GM21723 (cell line): Measurements from ENCODE around the gene KIT.
"Not testable (repeated sequence)": the region's sequence is repeated elsewhere in the genome, so short reads cannot be mapped to it uniquely, and the experiment has no call there.

Source experiments
- ATAC-seq: cut with Tn5 transposase; IDR thresholded peaks from one replicate; pipeline ENCODE4 v1.9.1; 2021; ENCODE audit warnings: mild to moderate bottlenecking, moderate library complexity; ENCODE audit not compliant: unreplicated experiment

KIT gene

GRCh38 chr4:54657551-54658251 lies at the start of gene KIT:
TSS of gene KIT (plus strand) at chr4:54657957. CDS start at chr4:54658015, 58 bp downstream.
- no peak for ATAC-seq

DNA sequence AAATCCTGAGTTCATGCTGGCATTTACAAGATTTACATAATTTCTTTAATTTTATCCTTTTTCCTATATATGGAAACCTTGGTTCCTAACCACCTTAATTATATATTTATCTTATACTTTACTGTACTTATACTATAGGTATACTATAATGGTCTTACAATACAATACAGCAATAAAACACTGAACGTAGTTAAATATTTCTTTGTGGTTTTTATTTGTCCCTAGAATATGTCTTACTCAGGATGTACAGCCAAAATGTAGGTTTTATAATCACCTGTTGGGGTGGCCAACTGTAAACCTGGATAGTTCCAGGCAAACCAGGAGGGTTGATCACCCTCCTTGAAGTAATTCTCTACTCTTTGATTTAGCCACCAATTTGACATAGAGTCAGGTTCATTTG lies 48.4 kb upstream of the KIT start:
- ATAC-seq: no peak

DNA sequence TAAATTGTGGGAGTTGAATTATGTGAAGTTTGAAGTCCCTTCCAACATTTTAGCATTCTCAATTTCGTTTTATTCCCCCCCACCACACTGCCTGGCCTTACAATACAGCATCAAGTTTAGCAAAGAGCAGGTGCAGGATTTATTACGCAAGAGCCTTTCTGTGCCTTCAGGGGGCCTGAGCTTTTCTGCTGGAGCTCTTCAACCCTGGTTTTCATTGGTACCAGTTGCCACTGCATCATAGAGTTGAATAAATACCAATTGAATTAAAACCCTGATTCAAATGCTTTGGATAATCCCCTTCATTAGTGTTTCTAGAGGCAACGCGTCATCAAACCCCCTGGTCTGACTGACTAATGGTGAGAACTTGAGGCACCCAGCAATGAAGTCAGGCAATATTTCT lies 43.6 kb upstream of the KIT start:
- no peak for ATAC-seq

- ATAC-seq: no peak
These were observed 37.0 kb upstream of the KIT start for GRCh38 chr4:54620773-54621172.

- no peak for ATAC-seq
These were observed 32.4 kb upstream of the KIT start for GRCh38 chr4:54625391-54625790.

DNA sequence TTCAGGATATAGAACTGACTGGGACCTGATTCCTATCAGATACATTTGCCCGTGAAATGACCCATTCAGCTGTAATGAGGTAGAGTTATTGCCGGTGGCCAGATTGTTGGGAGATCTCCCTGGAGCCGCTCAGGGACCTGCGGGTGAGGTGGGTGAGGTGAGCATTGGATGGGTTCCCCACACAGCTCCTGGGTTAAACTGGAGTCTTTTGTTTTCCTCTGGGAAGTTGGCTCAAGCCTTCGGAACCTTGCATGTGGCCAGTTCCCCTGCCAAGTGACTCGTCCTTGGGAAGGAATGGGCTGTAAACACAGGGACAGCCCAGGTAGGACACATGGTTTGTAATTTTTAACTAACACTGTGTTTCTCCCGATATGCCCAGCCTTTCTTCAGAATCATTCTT lies 31.6 kb upstream of the KIT start:
- ATAC-seq: no peak

- ATAC-seq: no peak
These were observed 25.2 kb upstream of the KIT start for GRCh38 chr4:54632537-54632936.

DNA sequence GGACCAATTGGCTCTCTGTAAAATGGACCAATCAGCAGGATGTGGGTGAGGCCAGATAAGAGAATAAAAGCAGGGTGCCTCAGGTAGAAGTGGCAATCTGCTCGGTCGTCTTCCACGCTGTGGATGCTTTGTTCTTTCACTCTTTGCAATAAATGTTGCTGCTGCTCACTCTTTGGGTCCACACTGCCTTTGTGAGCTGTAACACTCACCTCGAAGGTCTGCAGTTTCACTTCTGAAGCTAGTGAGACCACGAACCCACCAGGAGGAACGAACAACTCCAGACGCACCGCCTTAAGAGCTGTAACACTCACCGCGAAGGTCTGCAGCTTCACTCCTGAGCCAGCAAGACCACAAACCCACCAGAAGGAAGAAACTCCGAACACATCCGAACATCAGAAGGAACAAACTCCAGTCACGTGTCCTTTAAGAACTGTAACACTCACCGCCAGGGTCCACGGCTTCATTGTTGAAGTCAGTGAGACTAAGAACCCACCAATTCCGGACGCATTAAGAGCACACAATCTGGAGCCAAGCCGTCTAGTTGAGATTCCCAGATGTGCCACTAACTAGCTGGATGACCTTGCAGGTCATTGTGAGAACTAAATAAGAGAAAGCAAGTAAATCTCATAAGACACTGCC lies 24.5 kb upstream of the KIT start:
- ATAC-seq: not testable (repeated sequence)

DNA sequence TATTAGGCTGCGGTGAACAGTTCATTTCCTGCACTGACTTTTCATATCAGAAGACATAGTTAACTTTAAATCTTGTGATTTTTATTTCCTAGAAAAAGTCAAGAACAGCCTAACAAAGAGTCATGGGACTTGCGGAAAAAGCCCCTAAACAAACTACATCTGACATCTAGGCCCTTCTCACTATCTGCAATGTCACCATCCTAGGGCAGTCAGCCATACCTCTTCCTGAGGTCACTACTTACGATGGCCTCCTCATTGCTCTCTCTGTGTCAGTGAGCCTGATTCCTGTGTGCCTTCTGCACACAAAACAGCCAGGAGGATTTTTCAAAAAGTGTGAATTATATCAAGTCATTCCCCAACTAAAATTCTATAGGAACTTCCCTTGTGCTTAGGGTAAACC lies 22.4 kb upstream of the KIT start:
- ATAC-seq: no peak

GRCh38 chr4:54637325-54637724 lies 20.4 kb upstream of the KIT start:
- ATAC-seq: no peak

GRCh38 chr4:54641101-54641500 lies 16.7 kb upstream of the KIT start:
- ATAC-seq: not testable (repeated sequence)

DNA sequence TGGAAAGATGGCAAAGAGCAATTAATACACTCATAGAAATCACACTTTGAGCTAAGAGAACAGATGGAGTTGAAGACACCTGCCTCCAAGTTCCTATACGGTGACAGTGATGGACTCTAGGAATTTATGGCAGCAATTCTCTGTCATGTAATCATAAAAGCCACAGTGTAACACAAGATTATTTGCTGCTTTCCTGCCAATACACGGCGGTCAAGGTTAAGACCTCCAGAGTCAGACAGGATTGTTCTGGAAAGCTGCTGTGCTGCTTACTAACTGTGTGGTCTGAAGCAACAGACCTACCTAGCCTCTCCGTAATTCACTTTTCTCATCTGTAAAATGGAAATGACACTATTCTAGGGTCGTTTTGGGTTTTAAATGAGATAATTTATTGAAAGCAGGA lies 14.6 kb upstream of the KIT start:
- ATAC-seq: no peak

DNA sequence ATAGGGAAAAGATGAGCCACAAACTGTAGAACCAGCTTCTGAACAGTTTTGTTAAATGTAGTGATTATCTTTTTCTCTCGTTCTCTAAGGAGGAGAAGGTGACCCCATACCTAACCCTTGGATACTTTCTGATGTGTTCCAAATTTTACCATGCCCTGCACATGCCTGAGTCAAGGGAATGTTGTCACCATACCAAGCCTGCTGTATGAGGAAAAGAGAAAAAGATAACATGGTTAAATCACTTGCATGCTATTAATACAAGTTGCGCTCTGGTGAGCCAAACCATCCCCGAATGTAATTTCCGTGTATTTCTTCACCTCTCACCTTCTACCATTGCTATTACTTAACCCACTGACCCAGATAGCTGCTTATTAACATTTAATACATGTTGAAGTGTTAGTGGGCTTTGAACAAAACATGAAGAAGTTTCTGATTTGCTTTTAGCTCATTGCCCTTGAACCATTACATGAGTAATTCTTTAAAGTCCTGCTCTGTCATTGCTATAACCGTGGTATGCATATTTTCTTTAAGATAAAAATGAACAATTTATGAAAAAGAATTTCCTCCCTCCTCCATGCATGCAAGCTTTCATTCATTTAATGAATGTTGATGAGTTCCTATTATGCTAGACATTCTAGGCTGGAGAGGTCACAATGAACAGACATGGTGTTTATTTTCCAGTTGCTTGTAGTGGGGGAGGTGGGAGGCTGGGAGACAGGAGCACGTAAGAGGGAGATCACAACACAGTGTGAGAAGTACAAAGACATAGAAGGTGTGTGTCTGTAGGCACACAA lies 13.6 kb upstream of the KIT start:
- no peak for ATAC-seq

DNA sequence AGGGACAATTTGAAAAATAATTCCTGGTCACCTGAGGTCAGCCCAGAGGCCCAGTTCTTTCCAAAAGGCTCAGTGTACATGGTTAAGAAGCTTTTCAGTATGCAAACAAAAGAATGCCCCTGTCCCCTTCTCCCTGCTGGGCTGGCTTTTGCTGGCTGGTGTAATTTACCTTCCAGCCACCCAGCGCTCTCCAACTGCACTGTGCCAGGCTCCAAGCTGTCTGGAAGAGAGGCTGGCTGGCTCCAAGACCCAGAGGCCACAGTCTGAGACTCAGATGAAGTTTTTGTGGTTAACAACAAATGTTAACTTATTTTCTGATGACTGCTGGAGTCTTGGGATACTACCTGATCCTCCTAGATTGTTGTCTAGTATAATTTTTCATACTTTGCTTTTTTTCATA lies 11.9 kb upstream of the KIT start:
- ATAC-seq: no peak

- ATAC-seq: no peak
These were observed 10.7 kb upstream of the KIT start for GRCh38 chr4:54647070-54647469.

DNA sequence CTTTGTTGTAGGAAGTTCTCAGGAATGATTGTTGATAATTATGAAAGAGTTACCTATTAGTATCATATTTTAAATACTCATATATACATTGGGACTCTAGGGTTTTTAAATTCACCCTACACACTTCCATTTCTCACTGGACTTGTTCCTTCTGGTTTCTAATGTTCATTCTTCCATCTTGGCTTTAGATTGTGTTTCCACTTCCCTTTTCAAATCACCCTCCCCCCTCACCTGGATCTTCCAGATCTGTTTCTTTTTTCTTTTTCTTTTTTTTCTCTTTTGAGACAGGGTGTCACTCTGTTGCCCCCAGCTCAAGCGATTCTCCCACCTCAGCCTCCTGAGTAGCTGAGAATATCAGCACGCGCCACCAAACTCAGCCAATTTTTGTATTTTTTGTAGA lies 6.7 kb upstream of the KIT start:
- no peak for ATAC-seq

DNA sequence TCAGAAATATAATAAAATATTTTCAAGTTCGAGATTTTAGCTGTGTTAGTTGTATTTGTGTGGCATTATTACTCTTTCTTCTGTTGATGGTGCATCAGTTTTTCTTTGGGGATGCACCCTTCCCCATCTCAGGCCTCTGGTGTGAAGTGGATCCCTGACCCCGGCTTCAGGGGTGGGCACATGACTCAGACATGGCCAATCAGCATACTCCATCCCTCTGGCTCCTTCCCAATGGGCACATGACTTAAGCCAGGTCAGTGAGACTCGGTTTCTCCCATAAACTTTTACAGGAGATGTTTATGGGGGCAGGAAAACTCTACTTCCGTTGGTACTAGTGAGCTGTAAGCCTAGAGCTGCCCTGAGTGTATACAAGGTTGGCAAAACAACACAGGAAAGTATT lies 3.0 kb upstream of the KIT start:
- ATAC-seq: no peak

DNA sequence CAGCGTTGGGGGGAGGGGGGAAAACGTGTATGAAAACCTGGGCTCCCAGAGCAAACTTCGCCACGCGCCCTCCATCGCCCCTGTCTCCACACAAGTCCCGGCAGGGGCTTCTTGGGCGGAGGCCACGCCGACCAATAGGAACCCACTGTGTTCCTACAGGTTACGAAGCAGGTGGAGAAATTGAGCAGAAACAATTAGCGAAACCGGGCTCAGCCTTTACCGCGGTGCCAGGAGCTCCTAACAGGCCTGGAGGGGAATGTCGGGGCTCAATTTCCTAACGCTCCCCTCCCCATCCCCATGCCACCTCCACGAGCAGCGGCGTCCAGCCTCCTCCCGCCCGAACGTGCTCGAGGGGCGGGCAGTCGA lies 589 bp upstream of the KIT start:
- ATAC-seq: no peak

GRCh38 chr4:54658252-54659093 lies 716 bp downstream of the KIT start:
- peak; percentile 47 for ATAC-seq

- no peak for ATAC-seq
These were observed 1.6 kb downstream of the KIT start for GRCh38 chr4:54659313-54659712.
